CD14-positive monocyte (primary cell): Measurements from ENCODE around the gene ZNF277. TPM values are rescaled to one million over a fixed set of nuclear protein-coding genes. Genes with fewer than 3 reads are reported as not detected.
"Not testable (repeated sequence)": the region's sequence is repeated elsewhere in the genome, so short reads cannot be mapped to it uniquely, and the experiment has no call there.

Experiments
- DNase-seq, 3 donors: peaks; one replicate each; pipeline ENCODE4 v3.0.0-alpha.2; 2011 to 2022
- H2AFZ ChIP-seq: 2 replicates; pipeline ENCODE4 v1.6.0; 2012; ENCODE audit warnings: mild to moderate bottlenecking, low read depth, low read length, inconsistent platforms; ENCODE audit not compliant: insufficient read depth, poor library complexity, severe bottlenecking
- H3K27ac ChIP-seq, 2 donors: 1 replicate in 1 of 2; 2 replicates in 1 of 2; pipeline ENCODE4 v1.5.1; 2012 to 2013; ENCODE audit warnings: low read length in 2 of 2, control low read depth in 1 of 2, inconsistent platforms in 1 of 2, low read depth in 1 of 2, mild to moderate bottlenecking in 1 of 2
- H3K27me3 ChIP-seq, 2 donors: one replicate each; pipeline versions ENCODE4 v1.6.0 to v1.6.1; 2011 to 2013; ENCODE audit warnings: low read length in 2 of 2; ENCODE audit not compliant: control insufficient read depth in 2 of 2, insufficient read depth in 2 of 2
- H3K36me3 ChIP-seq, 2 donors: replicated peaks in 1 of 2; 1 replicate in 1 of 2; 2 replicates in 1 of 2; pipeline versions ENCODE4 v1.5.1 to v1.6.1; 2012 to 2013; ENCODE audit warnings: low read length in 2 of 2, control low read depth in 1 of 2, inconsistent platforms in 1 of 2, mild to moderate bottlenecking in 1 of 2; ENCODE audit not compliant: insufficient read depth in 2 of 2, control insufficient read depth in 1 of 2
- H3K4me1 ChIP-seq, 2 donors: 1 replicate in 1 of 2; 2 replicates in 1 of 2; pipeline versions ENCODE4 v1.5.1 to v1.6.1; 2012 to 2013; ENCODE audit warnings: low read length in 2 of 2, control low read depth in 1 of 2, inconsistent platforms in 1 of 2, mild to moderate bottlenecking in 1 of 2, moderate library complexity in 1 of 2; ENCODE audit not compliant: insufficient read depth in 2 of 2, control insufficient read depth in 1 of 2
- H3K4me2 ChIP-seq: replicated peaks from 2 replicates; pipeline ENCODE3; 2012; ENCODE audit warnings: low read length, moderate library complexity, mild to moderate bottlenecking; ENCODE audit not compliant: poor library complexity, severe bottlenecking; ENCODE audit errors: extremely low read depth
- H3K4me3 ChIP-seq, 3 experiments: fragments of 200-600 bp in 1 of 3; sonication (generic) in 1 of 3; replicated peaks in 1 of 3; 1 replicate in 2 of 3; 2 replicates in 1 of 3; pipeline ENCODE4 v1.5.1; 2011 to 2013; ENCODE audit warnings: low read length in 3 of 3, mild to moderate bottlenecking in 3 of 3, control low read depth in 2 of 3, low read depth in 2 of 3, inconsistent platforms in 1 of 3, moderate library complexity in 1 of 3
- H3K79me2 ChIP-seq: 2 replicates; pipeline ENCODE4 v1.6.0; 2012; ENCODE audit warnings: mild to moderate bottlenecking, control low read depth, inconsistent platforms, low read length, moderate library complexity; ENCODE audit not compliant: insufficient read depth
- H3K9ac ChIP-seq: 2 replicates; pipeline ENCODE4 v1.6.0; 2017; ENCODE audit warnings: low read length, mild to moderate bottlenecking; ENCODE audit not compliant: insufficient read depth, poor library complexity, severe bottlenecking
- H3K9me3 ChIP-seq, 2 donors: replicated peaks in 1 of 2; 1 replicate in 1 of 2; 2 replicates in 1 of 2; pipeline versions ENCODE4 v1.5.1 to v1.6.1; 2012 to 2013; ENCODE audit warnings: low read length in 2 of 2, control low read depth in 1 of 2; ENCODE audit not compliant: control insufficient read depth in 1 of 2, insufficient read depth in 1 of 2
- H4K20me1 ChIP-seq: 2 replicates; pipeline ENCODE4 v1.6.0; 2012; ENCODE audit warnings: mild to moderate bottlenecking, low read length, control low read depth, moderate library complexity; ENCODE audit not compliant: insufficient read depth
- H3K27ac Mint-ChIP-seq, 7 donors: one replicate each; pipeline ENCODE4 v1.8.0; 2020; ENCODE audit warnings: mild to moderate bottlenecking in 7 of 7, mixed read lengths in 7 of 7, moderate library complexity in 6 of 7, inconsistent platforms in 2 of 7
- H3K27me3 Mint-ChIP-seq, 3 donors: one replicate each; pipeline ENCODE4 v1.8.0; 2021 to 2022; ENCODE audit warnings: low read depth in 3 of 3, mild to moderate bottlenecking in 3 of 3, mixed read lengths in 3 of 3, moderate library complexity in 3 of 3, inconsistent platforms in 1 of 3
- H3K36me3 Mint-ChIP-seq, 2 donors: one replicate each; pipeline ENCODE4 v1.8.0; 2020; ENCODE audit warnings: mixed read lengths in 2 of 2, inconsistent platforms in 1 of 2, mild to moderate bottlenecking in 1 of 2
- H3K4me1 Mint-ChIP-seq: one replicate; pipeline ENCODE4 v1.8.0; 2020; ENCODE audit warnings: mild to moderate bottlenecking, mixed read lengths
- H3K4me3 Mint-ChIP-seq, 2 donors: one replicate each; pipeline ENCODE4 v1.8.0; 2020; ENCODE audit warnings: mild to moderate bottlenecking in 2 of 2, mixed read lengths in 2 of 2, moderate library complexity in 1 of 2
- H3K9me3 Mint-ChIP-seq, 7 donors: one replicate each; pipeline ENCODE4 v1.8.0; 2020 to 2022; ENCODE audit warnings: mixed read lengths in 7 of 7, mild to moderate bottlenecking in 6 of 7, moderate library complexity in 6 of 7, inconsistent platforms in 2 of 7
- WGBS: methylation state at CpG from one replicate; pipeline ENCODE4 v1.1.5; 2013; ENCODE audit warnings: missing lambda C conversion rate; ENCODE audit not compliant: insufficient coverage; 5-methylcytosine and 5-hydroxymethylcytosine counted together
- intact Hi-C, 2 donors: fragments of 100-400 bp; cut with micrococcal nuclease; formaldehyde crosslinking; loops; one replicate each; pipeline versions ENCODE4 v1.15.0 to v1.15.1; 2023
- polyA plus RNA-seq, 3 donors: library from polyadenylated mRNA; depleted of rRNA in 1 of 3; unstranded in 2 of 3; stranded (reverse) in 1 of 3; fragments of 300-500 nt in 2 of 3; fragments of >200 nt in 1 of 3; fragmentation: Illumina TruSeq in 2 of 3; gene quantifications; 1 replicate in 2 of 3; 2 replicates in 1 of 3; pipeline ENCODE4 v1.2.3, GENCODE V29; 2012 to 2021

Gene ZNF277
- polyA plus RNA-seq, 3 donors, result 17.5 to 20.7 (median 20.0) TPM

GRCh38 chr7:112391841-112392286 is 185.4 kb downstream of the ZNF277 start:
- Mint-ChIP-seq H3K27ac (peak overlapping the region in 2 of 7 donors; percentile 69 to 71), H3K4me3 (peak overlapping the region; percentile 74 to 76), H3K4me1 (peaks cover 14% of the 10 kb centered on the region), H3K27me3 (peaks cover 12 to 17% (median 16%) of the 10 kb centered on the region in 3 donors)
- Histone ChIP-seq H2AFZ (peak overlapping the region; percentile 69), H3K4me2 (peak overlapping the region; percentile 68), H3K4me3 (peak overlapping the region; percentile 32 to 70 (median 48)), H3K9ac (peak overlapping the region; percentile 45), H3K4me1 (peaks cover 5 to 11% of the 10 kb centered on the region in 2 donors)
- H3K36me3 ChIP-seq, H3K79me2 ChIP-seq, H3K9me3 Mint-ChIP-seq, intact Hi-C loops, H3K36me3 Mint-ChIP-seq, H3K9me3 ChIP-seq, H4K20me1 ChIP-seq, H3K27ac ChIP-seq, H3K27me3 ChIP-seq: not testable (repeated sequence)
- peak; percentile 24 to 34 (median 26) for DNase-seq
- WGBS, result under 1% methylated on average over 37 of the region's 37 CpGs

Other genes starting within 250 kb of the ZNF277 start
- 1 to 10 TPM; 1.3 to 5.0 (median 2.7) TPM for gene DOCK4, start 296 bp upstream of the ZNF277 start, polyA plus RNA-seq
- 10 to 100 TPM; 13.6 to 81.6 (median 18.7) TPM for gene IFRD1, start 243.8 kb downstream of the ZNF277 start, polyA plus RNA-seq